SU-DHL-6 (cell line): Measurements from ENCODE around the gene TRIP11.

Source experiments
- H2AFZ ChIP-seq: fragments of 200-600 bp; sonication (generic); 2 replicates; pipeline ENCODE4 v1.6.1; 2014; ENCODE audit warnings: low read depth, mild to moderate bottlenecking, moderate library complexity, mixed read lengths, antibody characterized with exemption, low read length; ENCODE audit not compliant: severe bottlenecking
- H3F3A ChIP-seq: fragments of 200-600 bp; shearing (Covaris generic); 2 replicates; pipeline ENCODE4 v1.6.0; 2016; ENCODE audit warnings: antibody characterized with exemption, mild to moderate bottlenecking; ENCODE audit not compliant: insufficient read depth
- H3K27ac ChIP-seq: fragments of 200-600 bp; sonication (generic); 2 replicates; pipeline ENCODE4 v1.5.1; 2016; ENCODE audit warnings: low read depth, mild to moderate bottlenecking, low read length, moderate library complexity, mixed read lengths
- H3K27me3 ChIP-seq: fragments of 200-600 bp; sonication (generic), shearing (Covaris generic); 2 replicates; pipeline ENCODE4 v1.6.0; 2014; ENCODE audit warnings: mild to moderate bottlenecking, low read length
- H3K36me3 ChIP-seq: fragments of 200-600 bp; sonication (generic); 2 replicates; pipeline ENCODE4 v1.6.1; 2014; ENCODE audit warnings: mild to moderate bottlenecking, low read length, mixed read lengths
- H3K4me2 ChIP-seq: fragments of 300-600, 200-600 bp; shearing (Covaris generic), sonication (generic); 2 replicates; pipeline ENCODE4 v1.6.0; 2014; ENCODE audit warnings: low read length, low read depth, mild to moderate bottlenecking; ENCODE audit not compliant: poor library complexity, severe bottlenecking
- H3K4me3 ChIP-seq: fragments of 200-600 bp; sonication (generic); 2 replicates; pipeline ENCODE4 v1.5.1; 2014; ENCODE audit warnings: antibody characterized with exemption, low read length, mild to moderate bottlenecking, mixed read lengths; ENCODE audit not compliant: insufficient read depth, poor library complexity, severe bottlenecking
- H3K79me2 ChIP-seq: fragments of 200-600 bp; sonication (generic); 2 replicates; pipeline ENCODE4 v1.6.1; 2014; ENCODE audit warnings: mild to moderate bottlenecking, low read length, moderate library complexity; ENCODE audit not compliant: insufficient read depth
- H3K9ac ChIP-seq: fragments of 200-600 bp; sonication (generic); 2 replicates; pipeline ENCODE4 v1.7.0; 2014; ENCODE audit warnings: mild to moderate bottlenecking, low read length
- H3K9me2 ChIP-seq: fragments of 200-600 bp; sonication (generic); replicated peaks from 2 replicates; pipeline ENCODE4 v1.6.1; 2014; ENCODE audit warnings: low read length; ENCODE audit not compliant: insufficient read depth
- H3K9me3 ChIP-seq: fragments of 200-600 bp; sonication (generic); 2 replicates; pipeline ENCODE4 v1.6.1; 2014; ENCODE audit warnings: low read length, mixed read lengths; ENCODE audit not compliant: insufficient read depth
- H4K20me1 ChIP-seq: fragments of 200-600 bp; sonication (generic); 2 replicates; pipeline ENCODE4 v1.6.1; 2014; ENCODE audit warnings: low read depth, mild to moderate bottlenecking, antibody characterized with exemption, low read length, moderate library complexity, mixed read lengths
- CTCF ChIP-seq: fragments of 200-600 bp; sonication (generic); IDR thresholded peaks from one replicate; pipeline ENCODE4 v1.5.1; 2017; ENCODE audit warnings: antibody characterized with exemption, mild to moderate bottlenecking, low read length, moderate library complexity; ENCODE audit not compliant: insufficient read depth, poor library complexity, severe bottlenecking
- EZH2phosphoT487 ChIP-seq: fragments of 200-600 bp; sonication (generic), shearing (Covaris generic); conservative IDR thresholded peaks from 2 replicates; pipeline ENCODE4 v1.6.1; 2018; ENCODE audit warnings: mild to moderate bottlenecking, antibody characterized with exemption, low read length, moderate library complexity, mixed read lengths

TRIP11 gene

GRCh38 chr14:92021523-92021922 is 18.3 kb downstream of the TRIP11 start:
- no peak for TF ChIP-seq CTCF
- no peak for TF ChIP-seq EZH2phosphoT487
- H3K36me3 ChIP-seq: peaks cover 14% of the 10 kb centered on the region; the same call in 1 of the 2 replicates
- H3K4me3 ChIP-seq: no peak overlapping the region
- H2AFZ ChIP-seq: no peak overlapping the region
- H3K4me2 ChIP-seq: no peak overlapping the region
- no peaks in the 10 kb centered on the region for H3K9me2 ChIP-seq
- no peak overlapping the region for H3K27ac ChIP-seq
- H3F3A ChIP-seq: no peaks in the 10 kb centered on the region; the same call in 1 of the 2 replicates
- H4K20me1 ChIP-seq: no peaks in the 10 kb centered on the region
- no peaks in the 10 kb centered on the region for H3K79me2 ChIP-seq
- H3K27me3 ChIP-seq: no peaks in the 10 kb centered on the region
- H3K9ac ChIP-seq: no peak overlapping the region
- no peaks in the 10 kb centered on the region for H3K9me3 ChIP-seq

GRCh38 chr14:92014040-92014439 is 25.8 kb downstream of the TRIP11 start:
- H3F3A ChIP-seq: 0 out of 2 replicates have a peak, but pooled peaks cover 2% of the 10 kb centered on the region

GRCh38 chr14:92012121-92012748 is 27.6 kb downstream of the TRIP11 start:
- Histone ChIP-seq H3F3A (0 out of 2 replicates have a peak, but pooled peaks cover 2% of the 10 kb centered on the region), H3K4me3 (no peak overlapping the region), H3K4me2 (no peak overlapping the region), H4K20me1 (no peaks in the 10 kb centered on the region), H3K27ac (no peak overlapping the region), H3K36me3 (peaks cover 17% of the 10 kb centered on the region; the same call in 1 of the 2 replicates), H3K9ac (no peak overlapping the region), H3K79me2 (no peaks in the 10 kb centered on the region), H3K9me2 (no peaks in the 10 kb centered on the region), H3K9me3 (no peaks in the 10 kb centered on the region), H2AFZ (no peak overlapping the region), H3K27me3 (no peaks in the 10 kb centered on the region)
- TF ChIP-seq EZH2phosphoT487 (no peak), CTCF (no peak)

More at GRCh38 chr14:92014040-92014439, 25.8 kb downstream of the TRIP11 start:
- no peak overlapping the region for H3K9ac ChIP-seq
- no peak overlapping the region for H2AFZ ChIP-seq
- no peak for TF ChIP-seq CTCF
- no peak for TF ChIP-seq EZH2phosphoT487
- no peaks in the 10 kb centered on the region for H3K9me3 ChIP-seq
- H3K36me3 ChIP-seq: peaks cover 13% of the 10 kb centered on the region; the same call in 1 of the 2 replicates
- H3K4me2 ChIP-seq: no peak overlapping the region
- H4K20me1 ChIP-seq: no peaks in the 10 kb centered on the region
- no peaks in the 10 kb centered on the region for H3K9me2 ChIP-seq
- no peaks in the 10 kb centered on the region for H3K79me2 ChIP-seq
- H3K27ac ChIP-seq: no peak overlapping the region
- no peaks in the 10 kb centered on the region for H3K27me3 ChIP-seq
- H3K4me3 ChIP-seq: no peak overlapping the region
